Stimulated activated CD8-positive, alpha-beta memory T cell treated with anti-CD3 and anti-CD28 coated beads, Interleukin-4, amount 100 ng/mL, for 24 hours (primary cell): ENCODE data around the gene MACROD2.

ENCODE experiments used
- DNase-seq: peaks from one replicate; pipeline ENCODE4 v3.0.0-alpha.2; 2020; ENCODE audit warnings: low read depth

The MACROD2 gene

GRCh38 chr20:15628851-15629353 is 1633.6 kb downstream of the MACROD2 start:
- no peak for DNase-seq

- DNase-seq = no peak
These were observed 1635.0 kb downstream of the MACROD2 start for GRCh38 chr20:15630360-15630759.

- DNase-seq = no peak
These were observed 1637.4 kb downstream of the MACROD2 start for GRCh38 chr20:15632680-15633079.

- no peak for DNase-seq
These were observed 1638.8 kb downstream of the MACROD2 start for GRCh38 chr20:15634102-15634501.

- no peak for DNase-seq
These were observed 1642.2 kb downstream of the MACROD2 start for GRCh38 chr20:15637546-15637945.

- DNase-seq = no peak
These were observed 1642.8 kb downstream of the MACROD2 start for GRCh38 chr20:15637950-15638754.

GRCh38 chr20:15638816-15639215 is 1643.5 kb downstream of the MACROD2 start:
- DNase-seq = no peak

GRCh38 chr20:15639839-15640238 is 1644.5 kb downstream of the MACROD2 start:
- DNase-seq = no peak

- no peak for DNase-seq
These were observed 1646.8 kb downstream of the MACROD2 start for GRCh38 chr20:15642109-15642508.

GRCh38 chr20:15642676-15643075 is 1647.4 kb downstream of the MACROD2 start:
- no peak for DNase-seq

- no peak for DNase-seq
These were observed 1648.4 kb downstream of the MACROD2 start for GRCh38 chr20:15643713-15644112.

- DNase-seq = no peak
These were observed 1650.5 kb downstream of the MACROD2 start for GRCh38 chr20:15645816-15646215.

GRCh38 chr20:15653396-15654207 is 1658.3 kb downstream of the MACROD2 start:
- no peak for DNase-seq

- DNase-seq = no peak
These were observed 1658.9 kb downstream of the MACROD2 start for GRCh38 chr20:15654208-15654649.

GRCh38 chr20:15655295-15655874 is 1660.1 kb downstream of the MACROD2 start:
- no peak for DNase-seq

GRCh38 chr20:15656124-15656523 is 1660.8 kb downstream of the MACROD2 start:
- DNase-seq = no peak

- no peak for DNase-seq
These were observed 1663.0 kb downstream of the MACROD2 start for GRCh38 chr20:15658295-15658694.

GRCh38 chr20:15673206-15673605 is 1677.9 kb downstream of the MACROD2 start:
- no peak for DNase-seq

- DNase-seq = no peak
These were observed 1679.1 kb downstream of the MACROD2 start for GRCh38 chr20:15674253-15675060.

GRCh38 chr20:15675061-15675514 is 1679.8 kb downstream of the MACROD2 start:
- DNase-seq = no peak

- DNase-seq = no peak
These were observed 1680.6 kb downstream of the MACROD2 start for GRCh38 chr20:15675813-15676484.
